ENCODE measurements around the gene OLFML2B.

OLFML2B gene

GRCh38 chr1:161943737-161944136, 79.9 kb downstream of the OLFML2B start:
- no peak for DNase-seq

- no peak for DNase-seq
Measured at GRCh38 chr1:161941726-161942436, 81.8 kb downstream of the OLFML2B start.

- DNase-seq = no peak
Measured at GRCh38 chr1:161940866-161941591, 82.6 kb downstream of the OLFML2B start.

- no peak for DNase-seq
Measured at GRCh38 chr1:161936786-161937185, 86.9 kb downstream of the OLFML2B start.

GRCh38 chr1:161935264-161935663, 88.4 kb downstream of the OLFML2B start:
- no peak for DNase-seq

GRCh38 chr1:161933592-161934588, 89.8 kb downstream of the OLFML2B start:
- DNase-seq = no peak
